ENCODE data around the gene ZDHHC19.

The ZDHHC19 gene

GRCh38 chr3:196202516-196202970 lies 8.7 kb downstream of the ZDHHC19 start:
- no peaks in the 10 kb centered on the region for H3K36me3 ChIP-seq (ENCODE audit: low read depth)
- ATAC-seq (ENCODE audit: low read depth) (no peak), DNase-seq (ENCODE audit: low spot score) (no peak)
- H3K4me1 ChIP-seq (ENCODE audit: insufficient read depth, poor library complexity, severe bottlenecking) = no peaks in the 10 kb centered on the region
- H3K9me3 ChIP-seq (ENCODE audit: severe bottlenecking) = no peaks in the 10 kb centered on the region
- H3K4me3 ChIP-seq (ENCODE audit: severe bottlenecking) = no peak overlapping the region
- no peak overlapping the region for H3K27ac ChIP-seq (ENCODE audit: poor library complexity, severe bottlenecking)
- H3K27me3 ChIP-seq (ENCODE audit: insufficient read depth, poor library complexity, severe bottlenecking) = no peaks in the 10 kb centered on the region
- TF ChIP-seq, protein P1, sequence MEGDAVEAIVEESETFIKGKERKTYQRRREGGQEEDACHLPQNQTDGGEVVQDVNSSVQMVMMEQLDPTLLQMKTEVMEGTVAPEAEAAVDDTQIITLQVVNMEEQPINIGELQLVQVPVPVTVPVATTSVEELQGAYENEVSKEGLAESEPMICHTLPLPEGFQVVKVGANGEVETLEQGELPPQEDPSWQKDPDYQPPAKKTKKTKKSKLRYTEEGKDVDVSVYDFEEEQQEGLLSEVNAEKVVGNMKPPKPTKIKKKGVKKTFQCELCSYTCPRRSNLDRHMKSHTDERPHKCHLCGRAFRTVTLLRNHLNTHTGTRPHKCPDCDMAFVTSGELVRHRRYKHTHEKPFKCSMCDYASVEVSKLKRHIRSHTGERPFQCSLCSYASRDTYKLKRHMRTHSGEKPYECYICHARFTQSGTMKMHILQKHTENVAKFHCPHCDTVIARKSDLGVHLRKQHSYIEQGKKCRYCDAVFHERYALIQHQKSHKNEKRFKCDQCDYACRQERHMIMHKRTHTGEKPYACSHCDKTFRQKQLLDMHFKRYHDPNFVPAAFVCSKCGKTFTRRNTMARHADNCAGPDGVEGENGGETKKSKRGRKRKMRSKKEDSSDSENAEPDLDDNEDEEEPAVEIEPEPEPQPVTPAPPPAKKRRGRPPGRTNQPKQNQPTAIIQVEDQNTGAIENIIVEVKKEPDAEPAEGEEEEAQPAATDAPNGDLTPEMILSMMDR (IDR thresholded peaks at IDR 0.05; ENCODE audit: poor library complexity, severe bottlenecking) = no peak

DNA sequence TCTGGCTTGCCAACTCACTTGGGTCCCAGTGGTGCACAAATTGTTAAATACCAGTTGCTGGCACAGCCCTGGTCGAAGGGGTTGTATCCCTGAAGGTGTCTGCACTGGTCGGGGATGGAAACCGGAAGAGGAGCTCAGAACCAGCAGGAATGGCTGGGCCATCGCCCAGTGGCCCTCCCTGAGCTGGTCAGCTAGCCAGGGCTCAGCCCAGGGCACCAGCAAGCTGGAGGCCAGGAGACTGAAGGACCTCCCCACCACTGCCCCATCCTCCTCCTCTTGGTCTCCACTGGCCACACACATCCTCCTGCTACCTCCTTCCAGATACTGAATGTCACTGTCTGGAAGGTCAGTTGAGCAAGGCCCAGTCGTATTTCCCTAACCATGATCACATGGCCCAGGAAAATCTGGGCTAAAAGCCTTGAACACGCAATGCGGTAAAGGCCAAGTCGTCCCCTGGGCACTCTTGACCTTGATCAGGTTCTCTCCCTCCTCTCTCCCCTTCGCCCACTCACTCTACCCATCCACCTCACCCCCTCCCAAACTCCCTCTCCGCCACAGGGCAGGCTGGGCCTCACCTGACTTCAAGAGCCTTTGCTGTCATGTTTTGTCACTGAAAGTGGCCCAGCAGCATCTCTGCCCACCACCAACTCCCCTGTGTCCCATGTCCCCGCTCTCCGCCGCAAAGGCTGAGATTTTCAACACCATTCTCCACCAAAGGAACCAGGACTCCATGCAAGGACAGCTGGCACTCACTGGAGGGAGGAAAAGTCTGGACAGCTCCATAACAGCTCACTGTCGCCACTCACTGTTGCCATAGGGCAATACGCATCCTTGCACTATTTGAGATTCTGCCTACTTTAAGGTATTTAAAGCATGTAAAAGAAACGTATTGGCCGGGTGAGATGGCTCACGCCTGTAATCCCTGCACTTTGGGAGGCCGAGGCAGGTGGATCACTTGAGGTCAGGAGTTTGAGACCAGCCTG lies 12.1 kb downstream of the ZDHHC19 start:
- DNase-seq (ENCODE audit: low spot score) (no peak), ATAC-seq (ENCODE audit: low read depth) (no peak)
- Histone ChIP-seq H3K9me3 (ENCODE audit: severe bottlenecking) (no peaks in the 10 kb centered on the region), H3K4me3 (ENCODE audit: severe bottlenecking) (no peak overlapping the region), H3K36me3 (ENCODE audit: low read depth) (no peaks in the 10 kb centered on the region), H3K27me3 (ENCODE audit: insufficient read depth, poor library complexity, severe bottlenecking) (no peaks in the 10 kb centered on the region), H3K27ac (ENCODE audit: poor library complexity, severe bottlenecking) (no peak overlapping the region), H3K4me1 (ENCODE audit: insufficient read depth, poor library complexity, severe bottlenecking) (no peaks in the 10 kb centered on the region)
- TF ChIP-seq, protein P1 (IDR thresholded peaks at IDR 0.05; ENCODE audit: poor library complexity, severe bottlenecking) = no peak

- no peak for DNase-seq (ENCODE audit: low spot score)
- Histone ChIP-seq H3K4me3 (ENCODE audit: severe bottlenecking) (no peak overlapping the region), H3K36me3 (ENCODE audit: low read depth) (no peaks in the 10 kb centered on the region), H3K9me3 (ENCODE audit: severe bottlenecking) (no peaks in the 10 kb centered on the region), H3K4me1 (ENCODE audit: insufficient read depth, poor library complexity, severe bottlenecking) (no peaks in the 10 kb centered on the region), H3K27me3 (ENCODE audit: insufficient read depth, poor library complexity, severe bottlenecking) (no peaks in the 10 kb centered on the region), H3K27ac (ENCODE audit: poor library complexity, severe bottlenecking) (no peak overlapping the region)
- TF ChIP-seq, protein P1 (IDR thresholded peaks at IDR 0.05; ENCODE audit: poor library complexity, severe bottlenecking) = no peak
- no peak for ATAC-seq (ENCODE audit: low read depth)
Observed at GRCh38 chr3:196198081-196198675, 13.0 kb downstream of the ZDHHC19 start.

- no peak overlapping the region for H3K27ac ChIP-seq (ENCODE audit: poor library complexity, severe bottlenecking)
- no peaks in the 10 kb centered on the region for H3K4me1 ChIP-seq (ENCODE audit: insufficient read depth, poor library complexity, severe bottlenecking)
- TF ChIP-seq, protein P1 (IDR thresholded peaks at IDR 0.05; ENCODE audit: poor library complexity, severe bottlenecking) = no peak
- ATAC-seq (ENCODE audit: low read depth) (no peak), DNase-seq (ENCODE audit: low spot score) (no peak)
- no peaks in the 10 kb centered on the region for H3K36me3 ChIP-seq (ENCODE audit: low read depth)
- no peak overlapping the region for H3K4me3 ChIP-seq (ENCODE audit: severe bottlenecking)
- H3K9me3 ChIP-seq (ENCODE audit: severe bottlenecking) = no peaks in the 10 kb centered on the region
- H3K27me3 ChIP-seq (ENCODE audit: insufficient read depth, poor library complexity, severe bottlenecking) = no peaks in the 10 kb centered on the region
Observed at GRCh38 chr3:196197524-196197923, 13.7 kb downstream of the ZDHHC19 start.

Measured in RWPE2 (cell line).